HS-27A (cell line): Measurements from ENCODE around the gene GABRR1.
"Not testable (repeated sequence)": the region's sequence is repeated elsewhere in the genome, so short reads cannot be mapped to it uniquely, and the experiment has no call there.

Experiments
- DNase-seq: peaks from one replicate; pipeline ENCODE4 v3.0.0-alpha.2; 2012; ENCODE audit warnings: low read depth, missing footprints

The GABRR1 gene

DNA sequence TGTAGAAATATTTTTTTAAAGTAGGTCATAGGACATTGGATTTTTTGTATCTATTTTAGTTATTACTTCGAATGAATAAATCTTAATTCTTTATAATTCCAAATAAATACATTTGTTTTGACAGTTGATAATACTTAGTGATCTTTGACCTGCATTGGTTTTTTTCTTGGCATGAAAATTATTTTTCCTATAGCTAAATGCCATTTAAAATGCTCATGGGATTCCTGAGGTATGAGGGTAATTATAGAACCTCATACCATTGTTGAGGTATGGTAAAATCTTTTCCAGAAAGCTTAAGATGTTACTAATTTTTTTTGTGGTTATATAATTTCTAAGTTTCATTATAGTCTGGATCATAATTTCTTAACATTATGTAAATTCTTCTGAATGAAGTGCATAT is 63.0 kb downstream of the GABRR1 start:
- no peak for DNase-seq

GRCh38 chr6:89148016-89148750 is 69.0 kb downstream of the GABRR1 start:
- DNase-seq: no peak

DNA sequence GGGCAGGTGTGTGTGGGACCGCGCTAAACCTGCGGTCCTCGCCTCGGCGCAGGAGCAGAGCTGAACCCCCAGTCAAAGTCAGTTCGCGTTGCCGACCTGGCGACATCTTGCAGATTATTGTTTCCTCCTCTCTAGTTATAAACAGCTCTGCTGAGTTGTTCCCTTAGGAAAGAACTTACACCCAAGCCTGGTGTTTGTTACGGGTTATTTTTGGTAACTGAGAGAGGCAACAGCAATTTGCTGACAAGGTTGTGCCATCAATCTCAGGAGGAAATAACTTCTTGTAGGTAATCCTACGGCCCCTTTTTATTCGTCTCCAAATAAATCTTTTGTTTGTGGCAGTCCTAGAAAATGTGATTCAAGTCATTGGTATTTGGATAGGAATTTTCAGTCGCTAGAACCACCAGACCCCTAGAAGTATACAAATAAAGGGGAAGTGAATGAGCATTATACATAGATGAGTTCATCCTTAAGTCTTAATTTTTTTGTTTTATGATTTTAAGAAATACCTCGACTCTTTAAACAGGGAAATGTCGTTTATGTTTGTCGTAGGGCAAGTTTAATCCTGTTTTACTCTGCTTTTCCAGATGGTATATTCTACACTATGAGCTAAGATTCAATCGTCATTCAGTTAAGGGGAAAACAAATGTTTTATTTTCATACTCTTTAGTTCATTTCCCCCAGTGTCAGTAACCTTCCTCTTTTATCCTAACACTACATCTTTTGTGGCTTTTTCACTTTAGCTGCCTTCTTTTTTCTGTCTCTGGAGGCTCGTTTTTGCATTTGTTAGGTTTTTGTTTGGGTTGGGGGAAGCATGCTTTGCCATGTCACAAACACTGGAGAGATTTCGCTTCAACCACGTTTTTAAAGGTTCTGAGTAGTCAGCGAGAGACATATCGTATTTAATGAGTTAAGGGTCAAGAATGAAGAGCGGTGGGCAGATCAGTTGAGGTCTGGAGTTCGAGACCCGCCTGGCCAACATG is 70.1 kb downstream of the GABRR1 start:
- peak; percentile 20 for DNase-seq

DNA sequence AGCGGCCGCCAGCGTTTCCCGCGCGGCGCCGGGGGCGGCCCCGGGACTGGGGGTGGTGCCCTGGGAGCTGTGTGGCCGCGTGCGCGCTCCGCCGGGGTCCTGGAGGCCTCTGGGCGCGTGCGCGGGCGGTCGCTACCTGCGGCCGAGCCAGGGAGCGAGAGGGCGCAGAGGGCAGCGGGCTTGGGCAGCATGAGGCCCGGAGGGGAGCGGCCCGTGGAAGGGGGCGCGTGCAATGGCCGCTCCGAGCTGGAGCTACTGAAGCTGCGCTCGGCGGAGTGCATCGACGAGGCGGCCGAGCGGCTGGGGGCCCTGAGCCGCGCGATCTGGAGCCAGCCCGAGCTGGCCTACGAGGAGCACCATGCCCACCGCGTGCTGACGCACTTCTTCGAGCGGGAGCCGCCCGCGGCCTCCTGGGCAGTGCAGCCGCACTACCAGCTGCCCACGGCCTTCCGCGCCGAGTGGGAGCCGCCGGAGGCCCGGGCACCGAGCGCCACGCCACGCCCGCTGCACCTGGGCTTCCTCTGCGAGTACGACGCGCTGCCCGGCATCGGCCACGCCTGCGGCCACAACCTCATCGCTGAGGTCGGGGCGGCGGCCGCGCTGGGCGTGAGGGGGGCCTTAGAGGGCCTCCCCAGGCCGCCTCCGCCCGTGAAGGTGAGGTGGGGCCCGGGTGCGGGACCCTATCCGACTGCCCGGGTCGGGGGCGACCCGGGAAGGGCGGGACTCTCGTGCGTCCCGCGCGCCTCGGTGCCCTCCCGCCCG is 71.0 kb downstream of the GABRR1 start, which contains the start of gene PM20D2:
Gene PM20D2 (plus strand): TSS at position 100 of the 762 bp plus-strand sequence. CDS start 90 bp downstream, at position 190.
- DNase-seq: peak; percentile 19

DNA sequence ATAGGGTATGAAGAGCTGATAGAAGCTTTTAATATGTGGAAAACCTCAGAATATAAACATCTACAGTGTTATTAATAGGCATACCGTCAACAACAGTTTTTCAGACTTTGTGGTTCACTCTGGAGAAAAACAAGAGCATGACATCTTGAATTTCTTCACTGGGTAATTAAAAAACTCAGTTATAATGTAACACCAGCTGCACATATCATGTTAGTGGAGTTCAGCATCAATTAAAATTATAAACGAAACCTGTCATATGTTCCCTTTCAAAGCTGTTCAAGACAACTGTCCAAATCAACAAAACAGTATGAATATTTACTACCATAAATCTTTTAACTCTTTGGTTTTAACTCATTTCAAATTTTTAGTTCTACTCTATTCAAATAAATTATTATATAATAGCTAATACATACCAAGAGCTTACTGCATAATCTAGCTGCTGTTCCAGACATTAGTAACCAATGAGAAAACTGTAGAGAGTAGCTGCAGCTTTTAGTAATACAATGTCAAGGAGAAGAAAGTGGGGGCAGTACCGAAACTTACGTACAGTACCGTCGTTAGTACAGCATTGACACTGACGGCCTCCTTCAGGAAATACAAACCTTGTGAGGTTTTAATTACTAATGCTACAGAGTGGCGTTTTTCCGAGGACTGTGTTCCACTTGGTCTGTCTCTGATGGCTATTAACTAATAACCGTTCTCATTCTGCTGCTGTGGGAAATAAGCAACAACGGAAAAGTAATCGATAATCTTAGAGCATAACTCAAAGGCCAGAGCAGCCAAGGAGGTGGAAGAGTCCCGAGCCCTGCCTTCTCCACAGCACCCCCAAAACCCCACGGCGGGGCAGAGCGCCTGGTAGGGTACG is 71.8 kb downstream of the GABRR1 start:
- DNase-seq: no peak

GRCh38 chr6:89144354-89144906 is 72.7 kb downstream of the GABRR1 start:
- DNase-seq: no peak

GRCh38 chr6:89140347-89141156 is 76.6 kb downstream of the GABRR1 start:
- no peak for DNase-seq

GRCh38 chr6:89139509-89140346 is 77.4 kb downstream of the GABRR1 start:
- DNase-seq: no peak

- DNase-seq: no peak
These were observed 79.0 kb downstream of the GABRR1 start for GRCh38 chr6:89138173-89138572.

GRCh38 chr6:89134723-89135122 is 82.4 kb downstream of the GABRR1 start:
- DNase-seq: no peak

GRCh38 chr6:89133981-89134380 is 83.2 kb downstream of the GABRR1 start:
- DNase-seq: no peak

DNA sequence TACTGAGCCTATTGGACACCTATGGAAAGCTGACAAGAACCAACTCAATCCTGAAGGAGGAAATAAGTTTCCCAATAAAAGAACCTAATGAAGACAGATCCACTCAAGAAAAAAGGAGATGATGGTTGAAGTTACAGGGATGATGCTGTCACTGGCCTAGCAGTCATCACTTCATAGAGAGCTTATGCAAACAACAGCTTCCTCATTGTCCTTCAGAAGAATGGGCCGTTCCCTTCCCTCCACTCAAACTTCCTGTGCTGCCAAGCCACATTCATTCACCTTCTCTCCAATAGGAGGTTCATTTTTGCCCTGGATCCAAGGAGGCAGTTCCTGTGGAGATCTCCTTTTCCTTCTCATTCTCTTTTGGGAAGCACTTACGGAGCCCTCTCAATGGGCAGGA is 85.1 kb downstream of the GABRR1 start:
- no peak for DNase-seq

DNA sequence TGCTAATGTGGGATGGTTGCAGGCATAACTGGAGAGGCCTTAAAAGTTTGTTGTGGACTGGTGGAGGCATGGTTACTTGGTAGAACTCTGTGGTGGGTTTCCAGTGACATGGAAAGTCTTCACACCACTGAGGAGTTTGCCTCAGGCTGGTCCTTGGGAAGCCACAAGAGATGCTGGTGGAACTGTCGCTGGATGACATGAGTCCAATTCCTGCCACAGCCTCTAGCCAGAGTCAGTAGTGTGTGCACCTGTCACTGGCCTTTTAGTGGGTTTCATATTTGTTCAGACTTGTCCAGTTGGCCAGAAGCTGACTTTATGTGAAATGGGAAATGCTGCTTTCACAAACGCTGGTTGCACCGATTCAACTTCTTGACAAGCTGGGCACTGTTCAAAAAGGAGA is 85.6 kb downstream of the GABRR1 start:
- DNase-seq: no peak

GRCh38 chr6:89128256-89128671 is 88.9 kb downstream of the GABRR1 start:
- not testable (repeated sequence) for DNase-seq
